ENCODE results near the gene RPS19BP1.

- TF ChIP-seq POLR2A (IDR thresholded peaks at IDR 0.05) = no peak
- TF ChIP-seq, protein P1, sequence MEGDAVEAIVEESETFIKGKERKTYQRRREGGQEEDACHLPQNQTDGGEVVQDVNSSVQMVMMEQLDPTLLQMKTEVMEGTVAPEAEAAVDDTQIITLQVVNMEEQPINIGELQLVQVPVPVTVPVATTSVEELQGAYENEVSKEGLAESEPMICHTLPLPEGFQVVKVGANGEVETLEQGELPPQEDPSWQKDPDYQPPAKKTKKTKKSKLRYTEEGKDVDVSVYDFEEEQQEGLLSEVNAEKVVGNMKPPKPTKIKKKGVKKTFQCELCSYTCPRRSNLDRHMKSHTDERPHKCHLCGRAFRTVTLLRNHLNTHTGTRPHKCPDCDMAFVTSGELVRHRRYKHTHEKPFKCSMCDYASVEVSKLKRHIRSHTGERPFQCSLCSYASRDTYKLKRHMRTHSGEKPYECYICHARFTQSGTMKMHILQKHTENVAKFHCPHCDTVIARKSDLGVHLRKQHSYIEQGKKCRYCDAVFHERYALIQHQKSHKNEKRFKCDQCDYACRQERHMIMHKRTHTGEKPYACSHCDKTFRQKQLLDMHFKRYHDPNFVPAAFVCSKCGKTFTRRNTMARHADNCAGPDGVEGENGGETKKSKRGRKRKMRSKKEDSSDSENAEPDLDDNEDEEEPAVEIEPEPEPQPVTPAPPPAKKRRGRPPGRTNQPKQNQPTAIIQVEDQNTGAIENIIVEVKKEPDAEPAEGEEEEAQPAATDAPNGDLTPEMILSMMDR (IDR thresholded peaks at IDR 0.05) = no peak
Measured at GRCh38 chr22:39511226-39511625, 21.3 kb downstream of the RPS19BP1 start.

All from Peyer's patch (tissue), 4 donors.